HFFc6 (cell line): ENCODE measurements around the gene CKM. TPM values are rescaled to one million over a fixed set of nuclear protein-coding genes. Genes with fewer than 3 reads are reported as not detected.
A peak's percentile ranks its signal among the peaks of the same experiment; 100 is the strongest.

Experiments
- DNase-seq: peaks from one replicate; pipeline ENCODE4 v3.0.0-alpha.2; 2018
- H3K27ac Mint-ChIP-seq: 2 replicates; pipeline ENCODE4 v1.8.0; 2020; ENCODE audit warnings: mild to moderate bottlenecking, mixed read lengths
- H3K27me3 Mint-ChIP-seq: 2 replicates; pipeline ENCODE4 v1.8.0; 2021; ENCODE audit warnings: mild to moderate bottlenecking, moderate library complexity, mixed read lengths; ENCODE audit not compliant: insufficient read depth
- H3K36me3 Mint-ChIP-seq: 2 replicates; pipeline ENCODE4 v1.8.0; 2021; ENCODE audit warnings: low read depth, mixed read lengths
- H3K4me1 Mint-ChIP-seq: 2 replicates; pipeline ENCODE4 v1.8.0; 2020; ENCODE audit warnings: low read depth, mixed read lengths
- H3K4me3 Mint-ChIP-seq: 2 replicates; pipeline ENCODE4 v1.8.0; 2020; ENCODE audit warnings: mild to moderate bottlenecking, moderate library complexity, mixed read lengths
- H3K9me3 Mint-ChIP-seq: 2 replicates; pipeline ENCODE4 v1.8.0; 2020; ENCODE audit warnings: mild to moderate bottlenecking, mixed read lengths
- total RNA-seq, 6 experiments: library from RNA; stranded (reverse); fragmentation: NEBNext Ultra II Directional; extraction: Animal tissue kit (Norgen Biotek cat#: 25700); gene quantifications; 2 replicates in 1 of 6; 3 replicates in 5 of 6; pipeline ENCODE4 v1.2.3, GENCODE V29; 2021
- TF ChIP-seq, protein P1 (sequence below): fragments of 200-600 bp; sonication (generic); IDR thresholded peaks from 2 replicates; pipeline ENCODE4 v1.5.0; 2021; ENCODE audit warnings: antibody characterized with exemption, mild to moderate bottlenecking

CKM gene
- total RNA-seq, 6 experiments from 2014 or later = not detected

DNA sequence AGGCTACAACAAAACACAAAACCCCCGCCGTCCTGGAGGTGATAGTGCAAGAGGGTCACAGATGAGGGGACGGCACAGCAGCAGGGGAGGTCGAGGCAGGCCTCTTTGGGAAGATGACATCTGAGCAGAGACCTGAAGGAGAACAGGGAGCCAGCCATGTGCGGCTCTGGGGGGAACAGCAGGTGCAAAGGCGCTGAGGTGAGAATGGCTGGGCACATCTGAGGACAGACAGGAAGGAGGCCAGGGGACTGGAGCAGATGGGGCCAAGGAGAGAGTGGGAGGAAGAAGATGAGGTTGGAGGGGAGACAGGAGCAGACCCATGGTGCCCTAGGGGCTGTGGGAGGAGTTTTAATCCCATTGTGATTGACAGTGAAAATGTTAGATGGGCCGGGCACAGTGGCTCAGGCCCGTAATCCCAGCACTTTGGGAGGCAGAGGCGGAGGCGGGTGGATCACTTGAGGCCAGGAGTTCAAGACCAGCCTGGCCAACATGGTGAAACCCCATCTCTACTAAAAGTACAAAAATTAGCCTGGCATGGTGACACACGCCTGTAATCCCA is 1.8 kb upstream of the CKM start:
- Mint-ChIP-seq H3K4me1 (peaks cover 7% of the 10 kb centered on the region; the same call in 1 of the 2 replicates), H3K27ac (no peak overlapping the region), H3K9me3 (no peaks in the 10 kb centered on the region), H3K27me3 (peaks cover 8% of the 10 kb centered on the region), H3K4me3 (peak overlapping the region; percentile 20; the same call in 1 of the 2 replicates), H3K36me3 (no peaks in the 10 kb centered on the region)
- DNase-seq = no peak
- TF ChIP-seq, protein P1, sequence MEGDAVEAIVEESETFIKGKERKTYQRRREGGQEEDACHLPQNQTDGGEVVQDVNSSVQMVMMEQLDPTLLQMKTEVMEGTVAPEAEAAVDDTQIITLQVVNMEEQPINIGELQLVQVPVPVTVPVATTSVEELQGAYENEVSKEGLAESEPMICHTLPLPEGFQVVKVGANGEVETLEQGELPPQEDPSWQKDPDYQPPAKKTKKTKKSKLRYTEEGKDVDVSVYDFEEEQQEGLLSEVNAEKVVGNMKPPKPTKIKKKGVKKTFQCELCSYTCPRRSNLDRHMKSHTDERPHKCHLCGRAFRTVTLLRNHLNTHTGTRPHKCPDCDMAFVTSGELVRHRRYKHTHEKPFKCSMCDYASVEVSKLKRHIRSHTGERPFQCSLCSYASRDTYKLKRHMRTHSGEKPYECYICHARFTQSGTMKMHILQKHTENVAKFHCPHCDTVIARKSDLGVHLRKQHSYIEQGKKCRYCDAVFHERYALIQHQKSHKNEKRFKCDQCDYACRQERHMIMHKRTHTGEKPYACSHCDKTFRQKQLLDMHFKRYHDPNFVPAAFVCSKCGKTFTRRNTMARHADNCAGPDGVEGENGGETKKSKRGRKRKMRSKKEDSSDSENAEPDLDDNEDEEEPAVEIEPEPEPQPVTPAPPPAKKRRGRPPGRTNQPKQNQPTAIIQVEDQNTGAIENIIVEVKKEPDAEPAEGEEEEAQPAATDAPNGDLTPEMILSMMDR = no peak

GRCh38 chr19:45323671-45324081 is 1.0 kb upstream of the CKM start:
- no peak for DNase-seq
- TF ChIP-seq, protein P1 = no peak
- peaks cover 7% of the 10 kb centered on the region; the same call in 1 of the 2 replicates for H3K4me1 Mint-ChIP-seq
- H3K27ac Mint-ChIP-seq = no peak overlapping the region
- H3K4me3 Mint-ChIP-seq = peak overlapping the region; percentile 20; the same call in 1 of the 2 replicates
- peaks cover 8% of the 10 kb centered on the region for H3K27me3 Mint-ChIP-seq
- no peaks in the 10 kb centered on the region for H3K9me3 Mint-ChIP-seq
- no peaks in the 10 kb centered on the region for H3K36me3 Mint-ChIP-seq

DNA sequence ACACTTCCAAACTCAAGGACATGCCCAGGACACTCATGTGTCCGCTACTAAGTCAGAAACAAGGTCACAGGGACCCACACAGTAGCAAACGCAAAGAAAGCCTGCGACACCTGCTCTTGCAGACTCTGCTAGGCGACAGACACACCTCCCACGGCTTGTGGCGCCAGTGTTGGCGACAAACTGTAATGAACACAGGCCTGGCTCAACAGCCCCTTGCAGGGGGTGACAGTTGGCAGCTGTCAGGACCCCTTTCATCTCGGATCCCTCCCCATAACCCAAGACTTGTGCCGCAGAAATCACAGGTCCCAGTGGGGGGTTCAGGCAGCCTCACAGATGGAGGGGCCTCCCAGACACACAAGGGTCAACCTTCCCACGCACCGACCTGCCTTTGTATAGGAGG is 364 bp downstream of the CKM start:
- no peak overlapping the region for H3K4me3 Mint-ChIP-seq
- no peaks in the 10 kb centered on the region for H3K9me3 Mint-ChIP-seq
- DNase-seq = no peak
- H3K27me3 Mint-ChIP-seq = peaks cover 13% of the 10 kb centered on the region
- no peak overlapping the region for H3K27ac Mint-ChIP-seq
- H3K36me3 Mint-ChIP-seq = no peaks in the 10 kb centered on the region
- peaks cover 7% of the 10 kb centered on the region; the same call in 1 of the 2 replicates for H3K4me1 Mint-ChIP-seq
- TF ChIP-seq, protein P1 = no peak

- H3K27ac Mint-ChIP-seq = no peak overlapping the region
- H3K4me3 Mint-ChIP-seq = no peak overlapping the region
- TF ChIP-seq, protein P1 = no peak
- no peaks in the 10 kb centered on the region for H3K36me3 Mint-ChIP-seq
- H3K27me3 Mint-ChIP-seq = peaks cover 15% of the 10 kb centered on the region
- H3K9me3 Mint-ChIP-seq = no peaks in the 10 kb centered on the region
- peaks cover 7% of the 10 kb centered on the region; the same call in 1 of the 2 replicates for H3K4me1 Mint-ChIP-seq
- DNase-seq = no peak
These were observed 827 bp downstream of the CKM start for GRCh38 chr19:45321848-45322247.

DNA sequence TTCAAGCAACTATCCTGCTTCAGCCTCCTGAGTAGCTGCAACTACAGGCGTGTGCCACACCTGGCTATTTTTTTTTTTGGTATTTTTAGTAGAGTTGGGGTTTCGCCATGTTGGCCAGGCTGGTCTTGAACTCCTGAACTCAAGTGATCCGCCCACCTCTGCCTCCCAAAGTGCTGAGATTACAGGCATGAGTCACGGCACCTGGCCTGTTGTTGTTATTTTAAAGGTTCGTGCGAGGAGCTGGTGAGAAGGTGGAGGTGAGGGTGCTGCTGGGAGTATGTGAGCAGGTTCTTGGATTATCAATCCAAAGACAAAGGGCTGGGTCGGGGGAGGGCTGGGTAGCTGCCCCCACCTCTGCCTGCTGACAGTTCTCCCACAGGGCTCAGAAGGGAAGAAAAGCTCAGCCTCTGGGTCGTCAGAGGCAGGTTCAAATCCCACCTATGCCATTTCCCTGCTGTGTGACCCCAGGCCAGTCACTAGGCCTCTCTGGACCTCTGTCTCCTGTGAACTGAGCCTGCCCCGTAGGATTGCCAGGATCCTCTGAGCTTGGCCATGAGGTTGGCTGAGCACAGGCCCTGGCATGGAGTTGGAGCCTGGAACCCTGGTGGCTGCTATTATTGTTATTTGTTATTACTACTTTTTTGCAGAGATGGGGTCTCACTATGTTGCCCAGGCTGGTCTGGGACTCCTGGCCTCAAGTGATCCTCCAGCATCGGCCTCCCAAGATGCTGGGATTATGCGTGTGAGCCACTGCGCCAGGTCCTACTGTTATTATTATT is 1.5 kb downstream of the CKM start:
- Mint-ChIP-seq H3K27ac (no peak overlapping the region), H3K4me3 (no peak overlapping the region), H3K9me3 (no peaks in the 10 kb centered on the region), H3K4me1 (peaks cover 3% of the 10 kb centered on the region; the same call in 1 of the 2 replicates), H3K27me3 (peaks cover 21% of the 10 kb centered on the region), H3K36me3 (no peaks in the 10 kb centered on the region)
- TF ChIP-seq, protein P1 = no peak
- DNase-seq = no peak
